SU-DHL-6 (cell line): ENCODE results near the gene GRIK4.

ENCODE experiments used
- CTCF ChIP-seq: fragments of 200-600 bp; sonication (generic); IDR thresholded peaks from one replicate; pipeline ENCODE4 v1.5.1; 2017; ENCODE audit warnings: antibody characterized with exemption, mild to moderate bottlenecking, low read length, moderate library complexity; ENCODE audit not compliant: insufficient read depth, poor library complexity, severe bottlenecking
- EZH2phosphoT487 ChIP-seq: fragments of 200-600 bp; sonication (generic), shearing (Covaris generic); conservative IDR thresholded peaks from 2 replicates; pipeline ENCODE4 v1.6.1; 2018; ENCODE audit warnings: mild to moderate bottlenecking, antibody characterized with exemption, low read length, moderate library complexity, mixed read lengths

- TF ChIP-seq CTCF = no peak
- no peak for TF ChIP-seq EZH2phosphoT487
Measured at GRCh38 chr11:120633616-120634393, 122.3 kb downstream of the GRIK4 start.
